Progenitor cell of endocrine pancreas (in vitro differentiated cells): Measurements from ENCODE around the gene TMEM63B. TPM values are rescaled to one million over a fixed set of nuclear protein-coding genes. Genes with fewer than 3 reads are reported as not detected.
A peak's percentile ranks its signal among the peaks of the same experiment; 100 is the strongest.

ENCODE experiments used
- DNase-seq: peaks from one replicate; pipeline ENCODE4 v3.0.0; 2021; ENCODE audit warnings: low spot score; ENCODE audit not compliant: unreplicated experiment
- H3K27ac Mint-ChIP-seq: 2 replicates; pipeline ENCODE4 v1.8.0; 2021; ENCODE audit warnings: mild to moderate bottlenecking, moderate library complexity, mixed read lengths
- H3K27me3 Mint-ChIP-seq: 2 replicates; pipeline ENCODE4 v1.8.0; 2021; ENCODE audit warnings: mixed read lengths
- H3K36me3 Mint-ChIP-seq: 2 replicates; pipeline ENCODE4 v1.8.0; 2022; ENCODE audit warnings: mixed read lengths; ENCODE audit not compliant: insufficient read depth
- H3K4me1 Mint-ChIP-seq: 2 replicates; pipeline ENCODE4 v1.8.0; 2021; ENCODE audit warnings: low read depth, mixed read lengths
- H3K4me3 Mint-ChIP-seq: 2 replicates; pipeline ENCODE4 v1.8.0; 2021; ENCODE audit warnings: low read depth, mild to moderate bottlenecking, moderate library complexity, mixed read lengths
- H3K9me3 Mint-ChIP-seq: 2 replicates; pipeline ENCODE4 v1.8.0; 2021; ENCODE audit warnings: low read depth, mixed read lengths
- total RNA-seq: library from RNA; stranded (reverse); gene quantifications from 2 replicates; pipeline ENCODE4 v1.2.1, GENCODE V29; 2021
- TF ChIP-seq, protein P1 (sequence below): fragments of 200-600 bp; sonication (generic); IDR thresholded peaks from one replicate; pipeline ENCODE4 v1.5.0; 2021; ENCODE audit warnings: antibody characterized with exemption, mild to moderate bottlenecking; ENCODE audit not compliant: unreplicated experiment

Gene TMEM63B
- total RNA-seq, 1 donor from 2014 or later: 72.3 TPM

DNA sequence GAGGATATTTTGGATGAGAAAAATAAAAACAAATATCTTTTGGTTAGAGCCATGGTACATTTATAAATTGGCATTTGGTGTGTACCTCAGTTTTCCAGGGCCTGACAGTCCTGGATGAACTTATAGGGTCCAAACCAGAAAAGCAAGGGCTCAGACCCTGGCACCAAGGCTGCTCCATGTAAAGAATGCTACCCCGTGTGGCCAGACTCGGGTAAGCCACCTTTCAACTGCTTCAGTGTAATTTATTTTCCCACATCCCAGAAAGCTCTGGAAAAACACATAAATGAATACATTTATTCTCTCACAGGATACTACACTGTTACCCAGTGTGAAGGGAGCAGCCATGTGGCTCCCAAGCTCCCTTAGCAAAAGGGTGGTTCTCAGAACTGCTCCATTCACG, 13.9 kb upstream of the TMEM63B start:
- H3K27me3 Mint-ChIP-seq: no peaks in the 10 kb centered on the region
- H3K9me3 Mint-ChIP-seq: no peaks in the 10 kb centered on the region
- TF ChIP-seq, protein P1, sequence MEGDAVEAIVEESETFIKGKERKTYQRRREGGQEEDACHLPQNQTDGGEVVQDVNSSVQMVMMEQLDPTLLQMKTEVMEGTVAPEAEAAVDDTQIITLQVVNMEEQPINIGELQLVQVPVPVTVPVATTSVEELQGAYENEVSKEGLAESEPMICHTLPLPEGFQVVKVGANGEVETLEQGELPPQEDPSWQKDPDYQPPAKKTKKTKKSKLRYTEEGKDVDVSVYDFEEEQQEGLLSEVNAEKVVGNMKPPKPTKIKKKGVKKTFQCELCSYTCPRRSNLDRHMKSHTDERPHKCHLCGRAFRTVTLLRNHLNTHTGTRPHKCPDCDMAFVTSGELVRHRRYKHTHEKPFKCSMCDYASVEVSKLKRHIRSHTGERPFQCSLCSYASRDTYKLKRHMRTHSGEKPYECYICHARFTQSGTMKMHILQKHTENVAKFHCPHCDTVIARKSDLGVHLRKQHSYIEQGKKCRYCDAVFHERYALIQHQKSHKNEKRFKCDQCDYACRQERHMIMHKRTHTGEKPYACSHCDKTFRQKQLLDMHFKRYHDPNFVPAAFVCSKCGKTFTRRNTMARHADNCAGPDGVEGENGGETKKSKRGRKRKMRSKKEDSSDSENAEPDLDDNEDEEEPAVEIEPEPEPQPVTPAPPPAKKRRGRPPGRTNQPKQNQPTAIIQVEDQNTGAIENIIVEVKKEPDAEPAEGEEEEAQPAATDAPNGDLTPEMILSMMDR: peak; percentile 41
- DNase-seq: no peak
- H3K36me3 Mint-ChIP-seq: peaks cover 26% of the 10 kb centered on the region
- H3K4me1 Mint-ChIP-seq: peaks cover 37% of the 10 kb centered on the region
- H3K27ac Mint-ChIP-seq: no peak overlapping the region
- H3K4me3 Mint-ChIP-seq: no peak overlapping the region

DNA sequence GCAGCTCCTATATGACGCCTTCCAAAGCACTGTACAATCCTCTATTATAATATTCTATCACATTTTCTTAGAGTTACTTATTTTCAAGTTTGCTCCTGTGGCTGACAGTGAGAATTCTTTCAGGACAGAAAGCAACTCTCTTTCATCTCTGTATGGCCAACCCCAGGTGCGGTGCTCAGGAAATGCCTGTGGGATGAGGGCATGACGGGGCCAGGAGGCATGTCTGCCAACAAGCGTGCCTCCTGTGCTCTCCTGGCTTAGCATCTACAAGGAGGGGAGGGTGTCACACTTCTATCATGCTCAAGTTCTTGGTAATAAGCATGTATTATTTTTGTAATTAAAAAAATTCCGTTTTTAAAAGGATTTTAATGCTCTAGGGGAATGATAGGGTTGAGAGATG, 11.5 kb upstream of the TMEM63B start:
- H3K4me3 Mint-ChIP-seq: no peak overlapping the region
- no peaks in the 10 kb centered on the region for H3K27me3 Mint-ChIP-seq
- DNase-seq: no peak
- no peaks in the 10 kb centered on the region for H3K9me3 Mint-ChIP-seq
- TF ChIP-seq, protein P1: no peak
- peak overlapping the region; percentile 92 for H3K27ac Mint-ChIP-seq
- H3K4me1 Mint-ChIP-seq: peaks cover 49% of the 10 kb centered on the region
- peaks cover 18% of the 10 kb centered on the region for H3K36me3 Mint-ChIP-seq

DNA sequence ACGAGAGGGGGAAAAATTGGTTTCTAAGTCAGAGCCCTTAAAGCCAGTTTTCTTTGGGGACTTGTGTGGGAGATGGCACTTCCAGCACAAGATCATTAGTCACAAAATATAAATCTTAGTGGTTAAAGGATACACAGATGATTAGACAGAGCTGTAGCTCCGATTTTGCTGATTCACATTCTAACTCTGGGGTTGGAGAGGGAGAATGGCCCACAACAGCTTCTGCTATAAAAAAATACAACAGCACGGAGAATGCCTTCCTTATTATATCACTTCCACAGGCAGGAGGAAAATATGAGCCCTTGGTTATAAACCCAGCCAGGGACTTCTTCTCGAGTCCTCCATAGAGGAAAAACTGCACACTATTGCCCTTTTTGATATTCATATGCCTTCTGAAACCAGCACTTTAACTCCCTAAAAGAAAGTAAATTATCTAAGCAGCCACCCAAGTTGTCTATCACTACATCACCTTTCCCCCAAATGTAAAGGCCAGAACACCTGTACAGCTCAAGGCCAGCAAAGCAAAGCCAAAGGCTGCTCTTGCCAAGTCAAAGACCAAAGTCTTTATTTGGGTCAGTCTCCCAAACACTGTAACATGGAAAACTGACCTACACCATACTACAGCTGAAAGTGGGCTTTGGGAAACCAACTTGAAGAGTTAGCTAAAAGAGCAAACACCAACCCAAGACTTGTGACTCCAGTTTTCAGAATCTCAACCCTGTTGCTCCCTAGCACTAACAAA, 10.5 kb upstream of the TMEM63B start:
- Mint-ChIP-seq H3K4me1 (peaks cover 44% of the 10 kb centered on the region), H3K27ac (peak overlapping the region; percentile 92), H3K4me3 (no peak overlapping the region), H3K27me3 (no peaks in the 10 kb centered on the region), H3K9me3 (no peaks in the 10 kb centered on the region), H3K36me3 (peaks cover 10% of the 10 kb centered on the region)
- TF ChIP-seq, protein P1: no peak
- no peak for DNase-seq

DNA sequence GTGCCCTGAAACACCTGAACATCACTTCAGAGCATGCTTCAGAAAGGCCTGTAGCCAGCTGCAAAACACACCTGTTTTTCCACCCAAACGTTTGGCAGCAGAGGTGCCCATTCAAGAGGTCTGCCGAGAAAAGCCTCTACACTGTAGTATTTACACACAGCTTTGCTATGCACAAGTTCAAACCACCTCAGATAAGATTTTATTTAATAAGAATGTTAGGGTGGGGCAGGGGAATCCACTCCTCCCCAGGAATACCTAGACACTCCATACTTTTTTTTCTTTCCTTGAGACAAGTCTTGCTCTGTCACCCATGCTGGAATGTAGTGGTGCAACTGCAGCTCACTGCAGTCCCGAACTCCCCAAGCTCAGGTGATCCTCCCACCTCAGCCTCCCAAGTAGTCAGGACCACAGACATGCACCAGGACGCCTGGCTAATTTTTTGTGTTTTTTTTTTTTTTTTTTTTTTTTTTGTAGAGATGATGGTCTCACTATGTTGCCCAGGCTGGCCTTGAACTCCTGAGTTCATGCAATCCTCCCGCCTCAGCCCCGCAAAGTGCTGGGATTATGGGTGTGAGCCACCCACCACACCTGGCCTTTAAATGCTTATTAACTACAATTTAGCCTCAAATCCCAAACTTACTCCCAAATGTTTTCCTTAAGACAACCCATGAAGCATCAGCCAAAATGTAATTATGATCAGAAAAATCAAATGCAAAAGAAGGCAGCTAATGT, 9.8 kb upstream of the TMEM63B start:
- Mint-ChIP-seq H3K27ac (peak overlapping the region; percentile 90), H3K4me3 (no peak overlapping the region), H3K36me3 (peaks cover 7% of the 10 kb centered on the region), H3K4me1 (peaks cover 40% of the 10 kb centered on the region), H3K9me3 (no peaks in the 10 kb centered on the region), H3K27me3 (no peaks in the 10 kb centered on the region)
- TF ChIP-seq, protein P1: no peak
- DNase-seq: no peak

DNA sequence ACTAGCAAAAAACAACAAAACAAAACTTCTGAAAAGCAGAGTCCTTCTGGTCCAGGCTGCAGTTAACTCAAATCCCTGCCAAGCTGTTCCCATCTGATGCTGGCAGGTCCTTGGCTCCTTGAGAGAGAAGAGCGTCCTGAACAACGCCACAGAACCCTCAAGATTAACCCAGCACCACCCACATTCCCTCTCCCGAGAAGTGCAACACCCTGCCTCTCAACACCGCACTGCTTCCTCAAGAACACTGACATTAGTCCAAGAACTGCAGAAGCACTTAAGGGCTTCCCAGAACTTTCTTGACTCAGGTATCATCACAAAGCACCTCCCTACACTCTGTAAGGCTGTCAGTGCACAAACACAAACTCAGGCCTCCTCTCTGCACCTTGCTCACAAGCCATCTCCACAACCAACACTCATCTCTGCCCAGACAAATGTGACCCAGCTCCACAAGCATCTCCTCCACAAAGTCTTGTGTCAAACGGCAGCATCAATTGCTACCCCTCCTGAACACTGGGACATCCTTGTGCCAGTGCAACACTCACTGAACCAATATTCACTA, 7.6 kb upstream of the TMEM63B start:
- no peaks in the 10 kb centered on the region for H3K9me3 Mint-ChIP-seq
- H3K27ac Mint-ChIP-seq: no peak overlapping the region
- H3K27me3 Mint-ChIP-seq: no peaks in the 10 kb centered on the region
- TF ChIP-seq, protein P1: no peak
- no peak for DNase-seq
- peaks cover 3% of the 10 kb centered on the region for H3K36me3 Mint-ChIP-seq
- H3K4me1 Mint-ChIP-seq: peaks cover 57% of the 10 kb centered on the region
- H3K4me3 Mint-ChIP-seq: no peak overlapping the region
